Nucleus accumbens (tissue), 56 donors: ENCODE measurements around the gene SMG6.
"Not testable (repeated sequence)": the region's sequence is repeated elsewhere in the genome, so short reads cannot be mapped to it uniquely, and the experiment has no call there.

Experiments
- DNase-seq, 56 donors: peaks; one replicate each; lab custom pipeline; 2025; lab: John Stamatoyannopoulos, UW

SMG6 gene

GRCh38 chr17:2264067-2264860 lies 39.3 kb downstream of the SMG6 start:
- no peak for DNase-seq

- no peak for DNase-seq
Measured at GRCh38 chr17:2263183-2264066, 40.2 kb downstream of the SMG6 start.

- DNase-seq: no peak
Measured at GRCh38 chr17:2262135-2262587, 41.4 kb downstream of the SMG6 start.

GRCh38 chr17:2259769-2260536 lies 43.6 kb downstream of the SMG6 start:
- peak in 1 of 56 donors; percentile 14 for DNase-seq

GRCh38 chr17:2258830-2259229 lies 44.8 kb downstream of the SMG6 start:
- not testable (repeated sequence) for DNase-seq

- DNase-seq: no peak
Measured at GRCh38 chr17:2253768-2254406, 49.7 kb downstream of the SMG6 start.

- DNase-seq: no peak
Measured at GRCh38 chr17:2253362-2253761, 50.2 kb downstream of the SMG6 start.

- DNase-seq: no peak
Measured at GRCh38 chr17:2251098-2251497, 52.5 kb downstream of the SMG6 start.

GRCh38 chr17:2250140-2251095 lies 53.2 kb downstream of the SMG6 start:
- peak in 5 of 56 donors; percentile 1 to 44 (median 9) for DNase-seq

- no peak for DNase-seq
Measured at GRCh38 chr17:2247005-2247404, 56.6 kb downstream of the SMG6 start.

GRCh38 chr17:2244545-2245525 lies 58.8 kb downstream of the SMG6 start:
- DNase-seq: peak in 54 of 56 donors; percentile 22 to 88 (median 64)

GRCh38 chr17:2243953-2244352 lies 59.6 kb downstream of the SMG6 start:
- DNase-seq: no peak

GRCh38 chr17:2241823-2242222 lies 61.8 kb downstream of the SMG6 start:
- no peak for DNase-seq

- no peak for DNase-seq
Measured at GRCh38 chr17:2240541-2240940, 63.0 kb downstream of the SMG6 start.

GRCh38 chr17:2239882-2240430 lies 63.6 kb downstream of the SMG6 start:
- no peak for DNase-seq

GRCh38 chr17:2239170-2239551 lies 64.4 kb downstream of the SMG6 start:
- no peak for DNase-seq

GRCh38 chr17:2238432-2239169 lies 65.0 kb downstream of the SMG6 start:
- DNase-seq: peak in 39 of 56 donors; percentile 4 to 61 (median 26)
